ENCODE measurements around the gene RIPK4. TPM values are rescaled to one million over a fixed set of nuclear protein-coding genes. Genes with fewer than 3 reads are reported as not detected.
"Not testable (repeated sequence)": the region's sequence is repeated elsewhere in the genome, so short reads cannot be mapped to it uniquely, and the experiment has no call there.

Gene RIPK4
- total RNA-seq, 3 donors from 2014 or later = 0.13 to 0.20 (median 0.19) TPM

- ATAC-seq = no peak
- H3K27me3 Mint-ChIP-seq (ENCODE audit: low read depth) = no peaks in the 10 kb centered on the region
- H3K9me3 Mint-ChIP-seq = no peaks in the 10 kb centered on the region
- H3K4me3 Mint-ChIP-seq = no peak overlapping the region
- DNase-seq = no peak
- peaks cover 37% of the 10 kb centered on the region for H3K36me3 Mint-ChIP-seq (ENCODE audit: insufficient read depth)
- no peaks in the 10 kb centered on the region for H3K4me1 Mint-ChIP-seq (ENCODE audit: low read depth)
Observed at GRCh38 chr21:41802198-41802584, 35.3 kb upstream of the RIPK4 start.

- no peak overlapping the region for H3K4me3 Mint-ChIP-seq
- H3K9me3 Mint-ChIP-seq = no peaks in the 10 kb centered on the region
- H3K4me1 Mint-ChIP-seq (ENCODE audit: low read depth) = no peaks in the 10 kb centered on the region
- no peak for DNase-seq
- H3K27me3 Mint-ChIP-seq (ENCODE audit: low read depth) = no peaks in the 10 kb centered on the region
- ATAC-seq = no peak
- H3K36me3 Mint-ChIP-seq (ENCODE audit: insufficient read depth) = peaks cover 35% of the 10 kb centered on the region
Observed at GRCh38 chr21:41801321-41802197, 34.7 kb upstream of the RIPK4 start.

GRCh38 chr21:41800425-41801320 lies 33.8 kb upstream of the RIPK4 start:
- H3K36me3 Mint-ChIP-seq (ENCODE audit: insufficient read depth) = peaks cover 35% of the 10 kb centered on the region
- no peak for DNase-seq
- no peak overlapping the region for H3K4me3 Mint-ChIP-seq
- no peaks in the 10 kb centered on the region for H3K27me3 Mint-ChIP-seq (ENCODE audit: low read depth)
- no peak for ATAC-seq
- no peaks in the 10 kb centered on the region for H3K4me1 Mint-ChIP-seq (ENCODE audit: low read depth)
- H3K9me3 Mint-ChIP-seq = no peaks in the 10 kb centered on the region

- H3K9me3 Mint-ChIP-seq = no peaks in the 10 kb centered on the region
- H3K4me3 Mint-ChIP-seq = no peak overlapping the region
- DNase-seq (no peak), ATAC-seq (no peak)
- peaks cover 2% of the 10 kb centered on the region for H3K27me3 Mint-ChIP-seq (ENCODE audit: low read depth)
- H3K4me1 Mint-ChIP-seq (ENCODE audit: low read depth) = no peaks in the 10 kb centered on the region
- H3K36me3 Mint-ChIP-seq (ENCODE audit: insufficient read depth) = peaks cover 30% of the 10 kb centered on the region
Observed at GRCh38 chr21:41799763-41800162, 32.9 kb upstream of the RIPK4 start.

- Mint-ChIP-seq H3K36me3 (ENCODE audit: insufficient read depth) (peaks cover 28% of the 10 kb centered on the region), H3K27me3 (ENCODE audit: low read depth) (peaks cover 7% of the 10 kb centered on the region), H3K9me3 (peaks cover 3% of the 10 kb centered on the region), H3K4me1 (ENCODE audit: low read depth) (no peaks in the 10 kb centered on the region), H3K4me3 (no peak overlapping the region)
- DNase-seq (no peak), ATAC-seq (no peak)
Observed at GRCh38 chr21:41798326-41798725, 31.5 kb upstream of the RIPK4 start.

GRCh38 chr21:41796476-41797080 lies 29.7 kb upstream of the RIPK4 start:
- Mint-ChIP-seq H3K27me3 (ENCODE audit: low read depth) (peaks cover 9% of the 10 kb centered on the region), H3K4me1 (ENCODE audit: low read depth) (no peaks in the 10 kb centered on the region), H3K36me3 (ENCODE audit: insufficient read depth) (peaks cover 16% of the 10 kb centered on the region), H3K9me3 (peaks cover 15% of the 10 kb centered on the region), H3K4me3 (no peak overlapping the region)
- DNase-seq = no peak
- ATAC-seq = no peak

GRCh38 chr21:41795726-41796125 lies 28.9 kb upstream of the RIPK4 start:
- Mint-ChIP-seq H3K27me3 (ENCODE audit: low read depth) (peaks cover 9% of the 10 kb centered on the region), H3K4me3 (no peak overlapping the region), H3K36me3 (ENCODE audit: insufficient read depth) (peaks cover 11% of the 10 kb centered on the region), H3K9me3 (peaks cover 15% of the 10 kb centered on the region), H3K4me1 (ENCODE audit: low read depth) (no peaks in the 10 kb centered on the region)
- DNase-seq (no peak), ATAC-seq (no peak)

- ATAC-seq (no peak), DNase-seq (no peak)
- no peaks in the 10 kb centered on the region for H3K4me1 Mint-ChIP-seq (ENCODE audit: low read depth)
- H3K4me3 Mint-ChIP-seq = no peak overlapping the region
- peaks cover 15% of the 10 kb centered on the region for H3K9me3 Mint-ChIP-seq
- peaks cover 14% of the 10 kb centered on the region for H3K27me3 Mint-ChIP-seq (ENCODE audit: low read depth)
- peaks cover 7% of the 10 kb centered on the region for H3K36me3 Mint-ChIP-seq (ENCODE audit: insufficient read depth)
Observed at GRCh38 chr21:41794600-41794999, 27.7 kb upstream of the RIPK4 start.

- no peak for ATAC-seq
- Mint-ChIP-seq H3K27me3 (ENCODE audit: low read depth) (peaks cover 26% of the 10 kb centered on the region), H3K9me3 (peaks cover 15% of the 10 kb centered on the region), H3K4me3 (no peak overlapping the region), H3K36me3 (ENCODE audit: insufficient read depth) (no peaks in the 10 kb centered on the region), H3K4me1 (ENCODE audit: low read depth) (no peaks in the 10 kb centered on the region)
- DNase-seq = no peak
Observed at GRCh38 chr21:41792711-41793110, 25.9 kb upstream of the RIPK4 start.

- Mint-ChIP-seq H3K36me3 (ENCODE audit: insufficient read depth) (no peaks in the 10 kb centered on the region), H3K4me1 (ENCODE audit: low read depth) (peaks cover 2% of the 10 kb centered on the region), H3K4me3 (no peak overlapping the region), H3K27me3 (ENCODE audit: low read depth) (peaks cover 54% of the 10 kb centered on the region), H3K9me3 (no peaks in the 10 kb centered on the region)
- no peak for ATAC-seq
- DNase-seq = no peak
Observed at GRCh38 chr21:41786509-41786987, 19.7 kb upstream of the RIPK4 start.

- ATAC-seq; H3K4me1 Mint-ChIP-seq (ENCODE audit: low read depth); H3K36me3 Mint-ChIP-seq (ENCODE audit: insufficient read depth); H3K9me3 Mint-ChIP-seq; DNase-seq; H3K4me3 Mint-ChIP-seq: not testable (repeated sequence)
- H3K27me3 Mint-ChIP-seq (ENCODE audit: low read depth) = peaks cover 62% of the 10 kb centered on the region
Observed at GRCh38 chr21:41785262-41785661, 18.4 kb upstream of the RIPK4 start.

GRCh38 chr21:41784456-41785102 lies 17.7 kb upstream of the RIPK4 start:
- Mint-ChIP-seq H3K9me3 (no peaks in the 10 kb centered on the region), H3K4me3 (no peak overlapping the region), H3K27me3 (ENCODE audit: low read depth) (peaks cover 60% of the 10 kb centered on the region), H3K36me3 (ENCODE audit: insufficient read depth) (no peaks in the 10 kb centered on the region), H3K4me1 (ENCODE audit: low read depth) (peaks cover 4% of the 10 kb centered on the region)
- ATAC-seq = no peak
- DNase-seq = no peak

- H3K9me3 Mint-ChIP-seq = no peaks in the 10 kb centered on the region
- no peak overlapping the region for H3K4me3 Mint-ChIP-seq
- peak; percentile 28 to 60 for ATAC-seq
- DNase-seq = no peak
- H3K4me1 Mint-ChIP-seq (ENCODE audit: low read depth) = peaks cover 4% of the 10 kb centered on the region
- peaks cover 65% of the 10 kb centered on the region for H3K27me3 Mint-ChIP-seq (ENCODE audit: low read depth)
- H3K36me3 Mint-ChIP-seq (ENCODE audit: insufficient read depth) = no peaks in the 10 kb centered on the region
Observed at GRCh38 chr21:41783476-41784180, 16.8 kb upstream of the RIPK4 start.

Data from activated T-cell treated with anti-CD3 and anti-CD28 coated beads, Interleukin-2, amount 50 U/mL, for 4 hours (primary cell).